Measurements from ENCODE around the gene TRIM44. TPM values are rescaled to one million over a fixed set of nuclear protein-coding genes. Genes with fewer than 3 reads are reported as not detected.
"Not testable (repeated sequence)": the region's sequence is repeated elsewhere in the genome, so short reads cannot be mapped to it uniquely, and the experiment has no call there.

The TRIM44 gene
- total RNA-seq, 1 experiment from 2014 or later: 33.4 TPM

- H3K36me3 ChIP-seq (ENCODE audit: control insufficient read depth in 1 of 2, insufficient read depth in 2 of 2, low read length in 2 of 2): no peaks in the 10 kb centered on the region
- no peak overlapping the region for H3K27ac ChIP-seq (ENCODE audit: low read depth, low read length)
- ChIA-PET RAD21 (ENCODE audit: low non-redundant PET in 1 of 2, low total read pairs in 2 of 2, uncharacterized antibody in 2 of 2, unreplicated experiment in 2 of 2) (no interaction called here), CTCF (no interaction called here), POLR2A (no interaction called here)
- ATAC-seq (no peak), DNase-seq (ENCODE audit: low read depth, low spot score) (no peak)
- no peak overlapping the region for H3K9ac ChIP-seq (ENCODE audit: low read length)
- H3K79me2 ChIP-seq (ENCODE audit: insufficient read depth, low read length): no peaks in the 10 kb centered on the region; the same call in none of the 2 replicates
- intact Hi-C loops (cut with micrococcal nuclease): loop anchor here (5.0 to 10.0 kb wide), 3 partner anchors 340 to 552 kb away; no protein-coding TSS in a partner anchor
- BruUV-seq (replicated peaks): no TSS peak
- H3K9me3 ChIP-seq (ENCODE audit: control insufficient read depth in 1 of 2, insufficient read depth in 1 of 2, low read depth in 1 of 2, low read length in 2 of 2): no peaks in the 10 kb centered on the region
- no peaks in the 10 kb centered on the region for H4K20me1 ChIP-seq (ENCODE audit: insufficient read depth)
- no peaks in the 10 kb centered on the region for H3K4me1 ChIP-seq (ENCODE audit: control insufficient read depth in 1 of 2, insufficient read depth in 2 of 2, low read length in 2 of 2)
- no peaks in the 10 kb centered on the region for H3K27me3 ChIP-seq (ENCODE audit: insufficient read depth, low read length)
- no peaks in the 10 kb centered on the region for H3K9me2 ChIP-seq (ENCODE audit: insufficient read depth)
- TF ChIP-seq MAX (IDR thresholded peaks at IDR 0.05) (no peak), REST (IDR thresholded peaks at IDR 0.05; ENCODE audit: low read depth) (no peak), ZNF274 (IDR thresholded peaks at IDR 0.05; ENCODE audit: low read depth, low read length) (no peak), EZH2 (IDR thresholded peaks at IDR 0.05) (no peak), TCF7L2 (IDR thresholded peaks at IDR 0.05; ENCODE audit: borderline replicate concordance, extremely low read depth, insufficient read depth, insufficient read length) (no peak), POLR2A (IDR thresholded peaks at IDR 0.05; ENCODE audit: borderline replicate concordance, extremely low read depth, insufficient read depth, insufficient read length) (no peak)
- H2AFZ ChIP-seq (ENCODE audit: low read depth, low read length, poor library complexity, severe bottlenecking): no peak overlapping the region
- no peak overlapping the region for H3K4me3 ChIP-seq (replicated peaks in 1 of 2; ENCODE audit: low read depth in 1 of 2, low read length in 2 of 2)
- no peak overlapping the region for H3K4me2 ChIP-seq (ENCODE audit: low read length)
Observed at GRCh38 chr11:35714882-35715627, 52.5 kb downstream of the TRIM44 start.

- H2AFZ ChIP-seq (ENCODE audit: low read depth, low read length, poor library complexity, severe bottlenecking); POLR2A ChIA-PET; H3K27ac ChIP-seq (ENCODE audit: low read depth, low read length); CTCF ChIA-PET; H3K79me2 ChIP-seq (ENCODE audit: insufficient read depth, low read length); H3K27me3 ChIP-seq (ENCODE audit: insufficient read depth, low read length); RAD21 ChIA-PET (ENCODE audit: low non-redundant PET in 1 of 2, low total read pairs in 2 of 2, uncharacterized antibody in 2 of 2, unreplicated experiment in 2 of 2); H3K4me1 ChIP-seq (ENCODE audit: control insufficient read depth in 1 of 2, insufficient read depth in 2 of 2, low read length in 2 of 2); H3K9me3 ChIP-seq (ENCODE audit: control insufficient read depth in 1 of 2, insufficient read depth in 1 of 2, low read depth in 1 of 2, low read length in 2 of 2); H3K36me3 ChIP-seq (ENCODE audit: control insufficient read depth in 1 of 2, insufficient read depth in 2 of 2, low read length in 2 of 2); H4K20me1 ChIP-seq (ENCODE audit: insufficient read depth); ATAC-seq; H3K9ac ChIP-seq (ENCODE audit: low read length); H3K4me3 ChIP-seq (replicated peaks in 1 of 2; ENCODE audit: low read depth in 1 of 2, low read length in 2 of 2); BruUV-seq (replicated peaks); H3K4me2 ChIP-seq (ENCODE audit: low read length); H3K9me2 ChIP-seq (ENCODE audit: insufficient read depth); DNase-seq (ENCODE audit: low read depth, low spot score): not testable (repeated sequence)
- intact Hi-C loops (cut with micrococcal nuclease): loop anchor here (10.0 kb wide), 2 partner anchors 339 to 429 kb away; no protein-coding TSS in a partner anchor
Observed at GRCh38 chr11:35715677-35716076, 53.1 kb downstream of the TRIM44 start.

All from HCT116 (cell line).